SW480 (cell line): ENCODE measurements around the gene CNTN1.

ENCODE experiments used
- DNase-seq: peaks from one replicate; pipeline ENCODE4 v3.0.0-alpha.2; 2016; ENCODE audit warnings: low spot score

Gene CNTN1

DNA sequence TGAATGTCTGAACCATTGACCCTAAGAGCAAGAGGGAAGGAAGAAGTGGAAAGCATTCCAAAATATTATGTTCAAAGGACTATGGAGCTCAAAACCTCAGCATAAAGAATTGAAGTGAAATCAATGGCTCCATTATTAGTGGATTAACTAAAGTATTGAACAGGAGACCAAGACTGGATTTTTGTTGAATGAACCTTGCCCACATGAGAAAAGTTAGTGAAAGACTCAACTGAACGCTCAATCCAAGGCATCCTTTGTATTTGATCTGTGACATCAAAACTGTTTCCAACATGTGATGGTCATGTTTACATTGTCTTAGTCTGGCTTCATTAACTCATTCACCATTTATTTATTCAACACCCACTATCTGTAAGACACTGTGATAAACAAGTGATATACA is 161.0 kb downstream of the CNTN1 start:
- DNase-seq: no peak

GRCh38 chr12:40854604-40855003 is 162.4 kb downstream of the CNTN1 start:
- DNase-seq: no peak

GRCh38 chr12:40864891-40865290 is 172.7 kb downstream of the CNTN1 start:
- DNase-seq: no peak

GRCh38 chr12:40870981-40871380 is 178.7 kb downstream of the CNTN1 start:
- no peak for DNase-seq

GRCh38 chr12:40874868-40875267 is 182.6 kb downstream of the CNTN1 start:
- no peak for DNase-seq

- no peak for DNase-seq
Observed at GRCh38 chr12:40889329-40889728, 197.1 kb downstream of the CNTN1 start.

DNA sequence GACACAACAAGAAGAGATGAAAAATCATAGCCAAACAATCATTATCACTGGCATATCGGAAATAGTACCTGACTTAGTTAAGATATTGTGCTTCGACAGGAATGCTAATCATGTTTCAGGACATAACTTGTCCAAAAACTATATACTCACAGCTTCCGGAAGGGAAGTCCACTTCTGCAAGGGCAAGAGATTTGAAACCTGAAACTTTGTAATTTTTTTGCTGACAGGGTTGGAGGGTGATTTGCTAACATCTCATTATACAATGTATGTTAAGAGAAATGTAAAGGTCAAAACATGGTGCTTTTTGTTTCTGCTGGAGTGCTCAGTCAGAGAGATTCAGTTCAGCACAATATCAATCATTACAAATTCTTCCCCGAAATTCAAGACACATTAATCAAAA is 200.3 kb downstream of the CNTN1 start:
- DNase-seq: no peak

GRCh38 chr12:40898505-40898904 is 206.3 kb downstream of the CNTN1 start:
- no peak for DNase-seq

- no peak for DNase-seq
Observed at GRCh38 chr12:40903040-40903439, 210.8 kb downstream of the CNTN1 start.

DNA sequence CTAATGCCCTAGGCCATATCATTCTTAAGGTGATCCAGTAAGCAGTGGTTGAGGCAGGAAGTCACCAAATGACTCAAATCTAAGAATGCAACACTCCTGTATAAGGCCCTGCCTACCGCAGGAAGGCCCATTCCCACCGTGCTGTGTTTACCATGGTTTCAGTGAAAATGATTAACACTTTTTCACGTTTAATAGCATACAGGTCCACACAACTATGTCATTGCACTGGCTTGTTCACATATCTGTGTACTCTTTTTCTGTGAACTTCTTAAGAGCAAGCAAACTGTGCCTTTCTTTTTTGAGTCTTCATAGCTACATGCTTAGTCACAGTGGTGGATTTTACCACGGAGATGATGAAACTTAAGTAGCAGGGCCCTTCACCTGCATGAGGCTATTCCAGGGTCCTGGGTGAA is 214.9 kb downstream of the CNTN1 start:
- peak; percentile 53 for DNase-seq

DNA sequence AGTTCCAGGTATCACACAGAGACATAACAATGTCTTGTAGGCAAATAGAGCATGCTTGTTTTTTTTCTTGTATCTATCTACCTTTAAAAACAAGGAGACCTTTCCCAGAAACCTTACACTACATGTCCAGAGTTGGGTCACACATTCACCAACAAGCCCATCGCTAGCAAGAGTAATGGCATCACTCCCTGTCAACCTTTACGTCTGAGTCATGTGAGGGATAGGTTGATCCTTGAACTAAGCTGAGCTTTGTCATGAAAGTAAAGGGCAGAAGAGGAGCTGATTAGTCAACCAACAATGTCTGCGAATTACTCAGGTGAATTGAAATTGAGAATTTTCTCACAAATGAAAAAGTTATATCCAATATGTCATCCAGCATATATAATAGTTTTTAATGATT is 219.4 kb downstream of the CNTN1 start:
- no peak for DNase-seq

DNA sequence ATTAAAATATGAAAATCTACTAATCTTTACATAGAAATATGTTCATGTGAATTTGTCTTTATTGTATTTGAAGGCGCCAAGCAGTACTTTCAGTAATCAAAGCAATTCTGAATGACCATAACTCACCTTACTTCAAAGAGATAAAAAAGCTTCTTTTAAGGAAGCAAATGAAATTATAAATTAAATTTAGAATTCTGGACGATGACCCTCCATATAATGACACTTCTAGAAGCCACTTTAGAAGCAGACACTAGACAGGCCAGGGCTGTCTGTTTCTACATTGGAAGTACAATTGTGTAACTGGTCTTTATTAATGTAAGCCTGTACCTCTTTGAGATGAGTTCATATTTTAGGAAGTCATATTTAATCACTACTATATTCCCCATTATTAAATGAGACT is 222.9 kb downstream of the CNTN1 start:
- DNase-seq: no peak

GRCh38 chr12:40917561-40917960 is 225.3 kb downstream of the CNTN1 start:
- DNase-seq: no peak

- DNase-seq: peak; percentile 8
Observed at GRCh38 chr12:40921563-40922163, 229.4 kb downstream of the CNTN1 start.

DNA sequence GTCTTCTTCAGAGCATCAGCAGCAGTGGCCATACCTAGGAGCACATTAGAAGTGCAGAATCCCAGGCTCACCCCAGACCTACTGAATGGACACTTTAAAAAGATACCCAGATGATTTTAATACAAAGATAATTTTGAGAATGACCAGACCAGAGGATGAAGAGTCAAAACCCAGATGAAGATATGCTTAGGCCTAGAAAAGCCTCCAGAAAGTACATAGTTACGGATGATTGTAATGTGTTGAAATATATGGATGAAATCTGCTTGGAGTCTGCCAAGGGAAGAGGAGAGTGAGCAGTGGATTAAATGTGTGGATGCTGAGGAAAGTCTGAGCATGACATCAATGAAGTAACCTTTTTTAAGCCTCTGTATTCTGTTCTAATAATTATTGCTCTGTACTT is 245.7 kb downstream of the CNTN1 start:
- no peak for DNase-seq

DNA sequence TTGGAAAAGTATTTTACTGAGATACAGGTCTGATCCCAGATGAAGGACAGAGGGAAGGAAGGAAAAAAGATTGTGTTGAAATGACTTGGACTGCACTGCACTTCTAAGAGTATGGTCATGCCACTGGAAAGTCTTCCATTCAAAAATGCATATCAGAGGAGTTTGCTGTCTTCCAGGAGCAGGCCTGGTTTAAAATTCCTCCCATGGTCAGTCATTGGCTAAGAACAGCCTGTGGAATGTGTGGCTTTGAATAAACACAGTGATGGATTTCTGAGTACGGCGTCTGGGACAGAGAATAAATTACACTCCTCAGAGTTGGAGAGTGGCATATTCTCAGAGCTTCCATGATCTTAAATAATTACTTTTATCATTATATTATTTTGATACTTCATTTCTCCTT is 250.1 kb downstream of the CNTN1 start:
- DNase-seq: no peak

DNA sequence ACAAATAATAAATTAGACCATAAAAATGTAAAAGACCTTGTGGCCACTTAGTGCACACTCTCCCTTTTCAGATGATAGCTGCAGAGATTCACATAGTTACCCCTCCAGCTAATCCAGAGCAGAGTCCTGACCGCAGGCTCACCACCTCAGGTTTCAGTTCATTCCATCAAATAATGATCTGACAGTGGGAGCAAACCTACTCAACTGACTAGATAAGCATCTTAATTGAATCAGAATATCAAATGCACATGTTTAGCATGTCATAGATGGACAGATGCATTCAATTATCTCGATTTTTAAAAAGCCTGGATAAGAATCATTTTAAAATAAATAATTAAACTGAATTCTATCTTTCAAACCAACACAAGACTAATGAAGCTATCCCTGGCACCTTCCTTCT is 253.5 kb downstream of the CNTN1 start:
- no peak for DNase-seq

GRCh38 chr12:40946612-40947194 is 254.5 kb downstream of the CNTN1 start:
- peak; percentile 38 for DNase-seq

GRCh38 chr12:40947797-40948196 is 255.6 kb downstream of the CNTN1 start:
- peak; percentile 44 for DNase-seq

DNA sequence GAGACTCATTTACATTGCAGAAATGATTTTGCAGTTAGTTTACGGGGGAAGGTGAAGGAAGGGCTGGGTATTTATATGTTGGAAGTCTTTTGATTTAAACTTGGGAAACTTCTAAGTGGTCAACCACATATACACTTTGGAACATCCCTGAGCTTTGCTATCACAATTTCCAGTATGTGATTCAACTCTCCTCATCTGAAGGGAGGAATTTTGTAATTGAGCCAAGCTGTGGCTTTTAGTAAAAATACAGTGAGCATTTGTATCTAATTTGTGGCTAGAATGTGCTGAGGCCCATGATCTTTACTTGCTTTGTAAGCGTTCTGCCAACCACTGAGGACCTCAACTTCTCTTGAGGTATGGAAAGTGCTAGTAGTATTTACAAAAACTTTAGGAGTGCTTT is 260.8 kb downstream of the CNTN1 start:
- no peak for DNase-seq

DNA sequence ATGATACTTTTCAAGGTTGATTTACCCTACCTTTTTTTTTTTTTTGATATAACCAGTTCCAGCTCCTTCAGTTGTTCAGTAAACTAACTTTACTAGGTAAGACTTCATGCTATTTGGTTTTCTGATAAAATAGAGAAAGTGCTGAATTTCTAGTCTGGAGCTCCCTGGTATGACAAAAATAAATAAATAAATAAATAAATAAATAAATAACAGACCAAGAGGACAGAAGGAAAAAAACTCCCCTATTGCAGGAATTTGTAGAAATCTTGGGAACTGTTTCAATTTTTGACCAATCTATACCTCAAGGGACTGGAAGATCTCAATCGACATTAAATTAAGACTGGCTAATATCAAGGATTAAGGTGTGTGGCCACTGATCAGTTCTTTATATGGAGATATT is 265.2 kb downstream of the CNTN1 start:
- DNase-seq: no peak

DNA sequence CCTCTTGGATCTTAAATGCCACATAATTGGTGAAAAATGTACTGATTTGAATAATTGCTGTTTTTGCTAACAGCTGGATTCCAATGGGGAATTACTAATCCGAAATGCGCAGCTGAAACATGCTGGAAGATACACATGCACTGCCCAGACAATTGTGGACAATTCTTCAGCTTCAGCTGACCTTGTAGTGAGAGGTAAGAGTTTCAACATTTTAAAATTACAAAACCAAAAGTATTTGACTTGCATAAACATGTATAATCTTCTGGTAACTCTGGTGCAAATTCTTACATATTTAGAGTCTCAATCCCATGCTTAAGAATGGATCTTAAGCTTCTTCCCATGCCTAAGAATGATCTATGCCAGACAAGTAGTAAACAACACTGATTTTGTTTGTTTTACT is 266.8 kb downstream of the CNTN1 start:
- DNase-seq: no peak

DNA sequence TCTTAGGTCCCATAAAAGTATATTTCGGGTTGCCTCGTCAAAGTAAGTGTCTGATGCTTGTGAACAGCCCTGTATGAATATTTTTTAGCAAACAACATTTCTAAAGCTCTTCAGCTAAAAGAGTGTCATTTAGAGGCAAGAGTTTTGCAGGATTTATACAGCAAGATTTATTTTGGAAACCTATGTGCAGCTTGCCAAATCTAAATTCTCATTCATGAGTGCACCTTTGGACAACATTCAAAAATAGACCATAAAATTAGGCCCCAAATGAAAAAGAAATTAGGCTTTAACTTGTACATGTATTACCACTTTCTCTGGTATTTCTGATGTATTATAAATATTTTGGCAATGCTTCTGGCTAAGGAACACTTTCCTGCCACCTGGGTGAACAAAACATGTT is 271.5 kb downstream of the CNTN1 start:
- no peak for DNase-seq

DNA sequence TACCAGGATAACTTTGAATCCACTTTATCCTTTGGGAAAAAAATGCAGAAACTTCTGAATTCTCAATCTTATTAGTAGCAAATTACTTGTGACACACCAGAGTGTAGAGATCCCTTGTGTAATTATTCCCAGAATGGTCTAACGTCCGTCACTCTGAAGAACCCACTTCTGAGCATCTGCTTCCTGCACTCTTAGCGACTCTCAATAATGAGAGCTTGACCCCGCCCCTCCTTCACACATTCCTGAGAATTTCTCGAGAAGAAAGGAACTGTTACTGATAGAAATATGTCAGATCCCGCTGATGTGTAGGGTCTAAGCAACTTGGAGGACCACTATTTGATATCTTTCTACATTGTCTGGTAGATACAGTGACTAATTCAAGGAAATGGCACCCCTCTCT is 277.6 kb downstream of the CNTN1 start:
- no peak for DNase-seq
